HG03280 (cell line): Measurements from ENCODE around the gene NACC1.

Source experiments
- ATAC-seq: cut with Tn5 transposase; IDR thresholded peaks from one replicate; pipeline ENCODE4 v1.9.1; 2021; ENCODE audit warnings: mild to moderate bottlenecking, moderate library complexity; ENCODE audit not compliant: unreplicated experiment

NACC1 gene

GRCh38 chr19:13087795-13088537 lies 30.1 kb upstream of the NACC1 start:
- no peak for ATAC-seq

GRCh38 chr19:13089139-13089856 lies 28.8 kb upstream of the NACC1 start:
- ATAC-seq, result no peak

- ATAC-seq, result no peak
Observed at GRCh38 chr19:13089857-13090507, 28.1 kb upstream of the NACC1 start.

- ATAC-seq, result no peak
Observed at GRCh38 chr19:13090511-13091231, 27.4 kb upstream of the NACC1 start.

GRCh38 chr19:13091400-13092157 lies 26.5 kb upstream of the NACC1 start:
- no peak for ATAC-seq

GRCh38 chr19:13092158-13092543 lies 25.9 kb upstream of the NACC1 start:
- ATAC-seq, result no peak

- no peak for ATAC-seq
Observed at GRCh38 chr19:13092606-13093235, 25.3 kb upstream of the NACC1 start.

- ATAC-seq, result no peak
Observed at GRCh38 chr19:13093407-13094105, 24.5 kb upstream of the NACC1 start.

- no peak for ATAC-seq
Observed at GRCh38 chr19:13094106-13094504, 24.0 kb upstream of the NACC1 start.

GRCh38 chr19:13094771-13095392 lies 23.2 kb upstream of the NACC1 start:
- ATAC-seq, result no peak

GRCh38 chr19:13095393-13095784 lies 22.7 kb upstream of the NACC1 start:
- no peak for ATAC-seq

GRCh38 chr19:13095934-13096927 lies 21.8 kb upstream of the NACC1 start:
- no peak for ATAC-seq

- ATAC-seq, result no peak
Observed at GRCh38 chr19:13097033-13097462, 21.0 kb upstream of the NACC1 start.

- no peak for ATAC-seq
Observed at GRCh38 chr19:13097463-13098258, 20.4 kb upstream of the NACC1 start.

- ATAC-seq, result no peak
Observed at GRCh38 chr19:13098277-13099072, 19.6 kb upstream of the NACC1 start.
